K562 (cell line): ENCODE data around the gene MED15. TPM values are rescaled to one million over a fixed set of nuclear protein-coding genes. Genes with fewer than 3 reads are reported as not detected.

ENCODE experiments used
- ATF4 ChIP-seq: fragments of 450-650 bp; formaldehyde crosslinking; IDR thresholded peaks from 2 replicates; pipeline ENCODE4 v1.4.0; 2022; ENCODE audit warnings: mild to moderate bottlenecking, moderate library complexity
- CBX2 ChIP-seq: fragments of 200-600 bp; sonication (generic); IDR thresholded peaks from one replicate; pipeline ENCODE4 v1.6.1; 2012; ENCODE audit warnings: mild to moderate bottlenecking, low read length, inconsistent platforms; ENCODE audit not compliant: insufficient read depth, poor library complexity, severe bottlenecking
- ERF ChIP-seq: fragments of 450-650 bp; formaldehyde crosslinking; IDR thresholded peaks from 2 replicates; pipeline ENCODE4 v1.4.0; 2020; ENCODE audit warnings: mild to moderate bottlenecking, mixed read lengths
- FOXA1 ChIP-seq: fragments of 450-650 bp; IDR thresholded peaks from 2 replicates; pipeline ENCODE4 v1.6.1; 2016; ENCODE audit warnings: mild to moderate bottlenecking, borderline replicate concordance
- HNRNPK ChIP-seq: fragments of 200-400 bp; formaldehyde crosslinking; IDR thresholded peaks from one replicate; pipeline ENCODE4 v1.6.1; 2018; ENCODE audit warnings: mild to moderate bottlenecking, low read depth, low read length; ENCODE audit not compliant: poor library complexity, severe bottlenecking
- HNRNPUL1 ChIP-seq: fragments of 200-400 bp; formaldehyde crosslinking; IDR thresholded peaks from 2 replicates; pipeline ENCODE4 v1.6.1; 2017; ENCODE audit warnings: low read length
- ILK ChIP-seq: fragments of 450-650 bp; IDR thresholded peaks from 2 replicates; pipeline ENCODE4 v1.6.1; 2016; ENCODE audit warnings: missing genetic modification characterization, low read depth, mild to moderate bottlenecking, missing compliant biosample characterization, moderate library complexity, borderline replicate concordance
- MAFG ChIP-seq: fragments of 450-650 bp; conservative IDR thresholded peaks from 2 replicates; pipeline ENCODE4 v1.6.1; 2016; ENCODE audit warnings: missing genetic modification characterization, missing compliant biosample characterization
- NFIC ChIP-seq: fragments of 450-650 bp; IDR thresholded peaks from 2 replicates; pipeline ENCODE4 v1.6.1; 2017; ENCODE audit warnings: mild to moderate bottlenecking, inconsistent platforms
- SETDB1 ChIP-seq: IDR thresholded peaks from one replicate; pipeline ENCODE4 v1.6.1; 2012; ENCODE audit warnings: low read length, control low read depth, inconsistent platforms
- SMAD2 ChIP-seq: fragments of 150-350 bp; IDR thresholded peaks from 2 replicates; pipeline ENCODE4 v1.6.1; 2014; ENCODE audit warnings: low read depth, mild to moderate bottlenecking, low read length
- STAT5A ChIP-seq: IDR thresholded peaks from 2 replicates; pipeline ENCODE4 v1.6.1; 2012; ENCODE audit warnings: low read length, inconsistent platforms, borderline replicate concordance
- TBP ChIP-seq: optimal IDR thresholded peaks from 2 replicates; pipeline ENCODE3; 2011; ENCODE audit warnings: low read depth, low read length, improper control_type of control experiment
- TOE1 ChIP-seq, 2 experiments: fragments of 450-650 bp in 1 of 2; sonication (generic) in 1 of 2; formaldehyde crosslinking in 1 of 2; IDR thresholded peaks; 2 replicates each; pipeline versions ENCODE4 v1.7.1 to v1.8.0; 2016 to 2022; ENCODE audit warnings: borderline replicate concordance in 2 of 2, mild to moderate bottlenecking in 2 of 2, antibody characterized with exemption in 1 of 2, inconsistent platforms in 1 of 2, low read depth in 1 of 2, missing genetic modification reagents in 1 of 2, moderate library complexity in 1 of 2
- USF2 ChIP-seq: sonication (generic); formaldehyde crosslinking; IDR thresholded peaks from 2 replicates; pipeline ENCODE4 v1.5.0; 2020; ENCODE audit warnings: missing genetic modification reagents
- ZNF134 ChIP-seq: fragments of 250-450 bp; sonication (Bioruptor Pico); conservative IDR thresholded peaks from 2 replicates; pipeline ENCODE4 v1.4.0; 2020
- ZNF436 ChIP-seq: fragments of 250-450, 450-650 bp; sonication (Bioruptor Pico); formaldehyde crosslinking; IDR thresholded peaks from 2 replicates; pipeline ENCODE4 v1.7.0; 2020; ENCODE audit warnings: mild to moderate bottlenecking
- ZNF583 ChIP-seq: fragments of 250-450 bp; sonication (Bioruptor Pico); IDR thresholded peaks from 2 replicates; pipeline ENCODE4 v1.4.0; 2020
- polyA plus RNA-seq, 8 experiments: library from polyadenylated mRNA; depleted of rRNA in 4 of 8; stranded (reverse) in 5 of 8; unstranded in 3 of 8; fragments of >200 nt; fragmentation: Nextera tagmentation in 2 of 8; fragmentation: Illumina TruSeq in 1 of 8; extraction: Ambion mirVana in 2 of 8; extraction: Trizol in 1 of 8; gene quantifications; 2 replicates each; pipeline versions ENCODE4 v1.2.1 to v1.2.3, GENCODE V29; 2011 to 2014; ENCODE audit warnings: inconsistent platforms in 1 of 8, missing spikeins in 1 of 8
- total RNA-seq, 7 experiments: library from RNA; depleted of rRNA in 6 of 7; stranded (reverse); fragments of >200 nt in 6 of 7; fragmentation: Illumina TruSeq in 2 of 7; extraction: Trizol in 2 of 7; gene quantifications; 2 replicates each; pipeline versions ENCODE4 v1.2.1 to v1.2.3, GENCODE V29; 2011 to 2021; ENCODE audit warnings: low replicate concordance in 1 of 7
- TF ChIP-seq, protein P1 (sequence below): fragments of 450-650 bp; IDR thresholded peaks from one replicate; pipeline ENCODE4 v1.6.1; 2018; ENCODE audit warnings: mild to moderate bottlenecking, moderate library complexity; ENCODE audit not compliant: partially characterized antibody
- TF ChIP-seq, protein P2 (sequence below): sonication (generic); formaldehyde crosslinking; IDR thresholded peaks from 2 replicates; pipeline ENCODE4 v1.8.1; 2023; ENCODE audit warnings: missing genetic modification reagents, mild to moderate bottlenecking, borderline replicate concordance

MED15 gene
- total and polyA plus RNA-seq, 9 of the 15 experiments (the other 6 are each of a cell fraction or from before 2014, with no cell fraction given), result 4.0 to 271 (median 60.1) TPM

- TF ChIP-seq ERF (CRISPR knock-in tag), result no peak
- no peak for TF ChIP-seq ZNF134
- no peak for TF ChIP-seq HNRNPK
- TF ChIP-seq SMAD2, result no peak
- no peak for TF ChIP-seq CBX2
- TF ChIP-seq, protein P1, sequence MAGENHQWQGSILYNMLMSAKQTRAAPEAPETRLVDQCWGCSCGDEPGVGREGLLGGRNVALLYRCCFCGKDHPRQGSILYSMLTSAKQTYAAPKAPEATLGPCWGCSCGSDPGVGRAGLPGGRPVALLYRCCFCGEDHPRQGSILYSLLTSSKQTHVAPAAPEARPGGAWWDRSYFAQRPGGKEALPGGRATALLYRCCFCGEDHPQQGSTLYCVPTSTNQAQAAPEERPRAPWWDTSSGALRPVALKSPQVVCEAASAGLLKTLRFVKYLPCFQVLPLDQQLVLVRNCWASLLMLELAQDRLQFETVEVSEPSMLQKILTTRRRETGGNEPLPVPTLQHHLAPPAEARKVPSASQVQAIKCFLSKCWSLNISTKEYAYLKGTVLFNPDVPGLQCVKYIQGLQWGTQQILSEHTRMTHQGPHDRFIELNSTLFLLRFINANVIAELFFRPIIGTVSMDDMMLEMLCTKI, result no peak
- no peak for TF ChIP-seq STAT5A
- TF ChIP-seq ZNF583 (CRISPR knock-in tag), result no peak
- TF ChIP-seq FOXA1, result no peak
- no peak for TF ChIP-seq TBP
- no peak for TF ChIP-seq TOE1 (IDR thresholded peaks at IDR 0.05; ENCODE audit: borderline replicate concordance)
- 0 out of 2 replicates have a peak, but pooled peaks have one; percentile 21 for TF ChIP-seq TOE1 (CRISPR knock-in tag; IDR thresholded peaks at IDR 0.05; ENCODE audit: borderline replicate concordance, low read depth)
- no peak for TF ChIP-seq HNRNPUL1
- no peak for TF ChIP-seq USF2
- no peak for TF ChIP-seq MAFG
- no peak for TF ChIP-seq NFIC
- TF ChIP-seq, protein P2, sequence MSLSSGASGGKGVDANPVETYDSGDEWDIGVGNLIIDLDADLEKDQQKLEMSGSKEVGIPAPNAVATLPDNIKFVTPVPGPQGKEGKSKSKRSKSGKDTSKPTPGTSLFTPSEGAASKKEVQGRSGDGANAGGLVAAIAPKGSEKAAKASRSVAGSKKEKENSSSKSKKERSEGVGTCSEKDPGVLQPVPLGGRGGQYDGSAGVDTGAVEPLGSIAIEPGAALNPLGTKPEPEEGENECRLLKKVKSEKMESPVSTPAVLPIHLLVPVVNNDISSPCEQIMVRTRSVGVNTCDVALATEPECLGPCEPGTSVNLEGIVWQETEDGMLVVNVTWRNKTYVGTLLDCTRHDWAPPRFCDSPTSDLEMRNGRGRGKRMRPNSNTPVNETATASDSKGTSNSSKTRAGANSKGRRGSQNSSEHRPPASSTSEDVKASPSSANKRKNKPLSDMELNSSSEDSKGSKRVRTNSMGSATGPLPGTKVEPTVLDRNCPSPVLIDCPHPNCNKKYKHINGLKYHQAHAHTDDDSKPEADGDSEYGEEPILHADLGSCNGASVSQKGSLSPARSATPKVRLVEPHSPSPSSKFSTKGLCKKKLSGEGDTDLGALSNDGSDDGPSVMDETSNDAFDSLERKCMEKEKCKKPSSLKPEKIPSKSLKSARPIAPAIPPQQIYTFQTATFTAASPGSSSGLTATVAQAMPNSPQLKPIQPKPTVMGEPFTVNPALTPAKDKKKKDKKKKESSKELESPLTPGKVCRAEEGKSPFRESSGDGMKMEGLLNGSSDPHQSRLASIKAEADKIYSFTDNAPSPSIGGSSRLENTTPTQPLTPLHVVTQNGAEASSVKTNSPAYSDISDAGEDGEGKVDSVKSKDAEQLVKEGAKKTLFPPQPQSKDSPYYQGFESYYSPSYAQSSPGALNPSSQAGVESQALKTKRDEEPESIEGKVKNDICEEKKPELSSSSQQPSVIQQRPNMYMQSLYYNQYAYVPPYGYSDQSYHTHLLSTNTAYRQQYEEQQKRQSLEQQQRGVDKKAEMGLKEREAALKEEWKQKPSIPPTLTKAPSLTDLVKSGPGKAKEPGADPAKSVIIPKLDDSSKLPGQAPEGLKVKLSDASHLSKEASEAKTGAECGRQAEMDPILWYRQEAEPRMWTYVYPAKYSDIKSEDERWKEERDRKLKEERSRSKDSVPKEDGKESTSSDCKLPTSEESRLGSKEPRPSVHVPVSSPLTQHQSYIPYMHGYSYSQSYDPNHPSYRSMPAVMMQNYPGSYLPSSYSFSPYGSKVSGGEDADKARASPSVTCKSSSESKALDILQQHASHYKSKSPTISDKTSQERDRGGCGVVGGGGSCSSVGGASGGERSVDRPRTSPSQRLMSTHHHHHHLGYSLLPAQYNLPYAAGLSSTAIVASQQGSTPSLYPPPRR, result no peak
- TF ChIP-seq SETDB1, result peak; percentile 28
- TF ChIP-seq ATF4 (CRISPR knock-in tag), result no peak
- TF ChIP-seq ZNF436 (CRISPR knock-in tag), result no peak
- no peak for TF ChIP-seq ILK (tag)
Measured at GRCh38 chr22:20463324-20464095, 43.9 kb upstream of the MED15 start (continued).
